NCI-H2107 treated with DMSO at 0.1 percent for 48 hours (cell line): ENCODE measurements around the gene CDY1B.
"Not testable (repeated sequence)": the region's sequence is repeated elsewhere in the genome, so short reads cannot be mapped to it uniquely, and the experiment has no call there.

Experiments
- DNase-seq: peaks from one replicate; lab custom pipeline; 2025; ENCODE audit not compliant: unreplicated experiment; lab: John Stamatoyannopoulos, UW

CDY1B gene, protein sequence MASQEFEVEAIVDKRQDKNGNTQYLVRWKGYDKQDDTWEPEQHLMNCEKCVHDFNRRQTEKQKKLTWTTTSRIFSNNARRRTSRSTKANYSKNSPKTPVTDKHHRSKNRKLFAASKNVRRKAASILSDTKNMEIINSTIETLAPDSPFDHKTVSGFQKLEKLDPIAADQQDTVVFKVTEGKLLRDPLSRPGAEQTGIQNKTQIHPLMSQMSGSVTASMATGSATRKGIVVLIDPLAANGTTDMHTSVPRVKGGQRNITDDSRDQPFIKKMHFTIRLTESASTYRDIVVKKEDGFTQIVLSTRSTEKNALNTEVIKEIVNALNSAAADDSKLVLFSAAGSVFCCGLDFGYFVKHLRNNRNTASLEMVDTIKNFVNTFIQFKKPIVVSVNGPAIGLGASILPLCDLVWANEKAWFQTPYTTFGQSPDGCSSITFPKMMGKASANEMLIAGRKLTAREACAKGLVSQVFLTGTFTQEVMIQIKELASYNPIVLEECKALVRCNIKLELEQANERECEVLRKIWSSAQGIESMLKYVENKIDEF

DNA sequence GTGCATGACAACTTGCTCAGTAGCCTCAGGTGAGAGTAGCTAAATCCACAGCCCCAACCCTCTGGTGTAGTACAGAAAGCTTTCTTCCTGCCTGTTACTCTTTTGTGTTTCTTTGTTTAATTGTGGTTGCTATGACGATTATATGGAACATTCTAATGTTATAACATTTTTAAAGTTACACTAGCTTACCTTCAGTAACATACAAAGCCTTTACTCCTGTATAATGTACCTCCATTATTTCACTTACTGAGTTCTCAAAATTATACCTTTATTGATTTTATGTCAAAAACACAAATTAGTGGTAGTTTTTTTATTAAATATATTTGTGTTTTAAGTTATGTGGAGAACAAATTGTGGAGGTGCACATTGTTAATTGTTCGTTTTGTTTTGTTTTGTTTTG is at the start of gene CDY1B:
Gene CDY1B, minus strand, starts transcription at position 101 of the 400 bp plus-strand sequence. CDS start 331 bp downstream, outside the sequence.
- not testable (repeated sequence) for DNase-seq

DNA sequence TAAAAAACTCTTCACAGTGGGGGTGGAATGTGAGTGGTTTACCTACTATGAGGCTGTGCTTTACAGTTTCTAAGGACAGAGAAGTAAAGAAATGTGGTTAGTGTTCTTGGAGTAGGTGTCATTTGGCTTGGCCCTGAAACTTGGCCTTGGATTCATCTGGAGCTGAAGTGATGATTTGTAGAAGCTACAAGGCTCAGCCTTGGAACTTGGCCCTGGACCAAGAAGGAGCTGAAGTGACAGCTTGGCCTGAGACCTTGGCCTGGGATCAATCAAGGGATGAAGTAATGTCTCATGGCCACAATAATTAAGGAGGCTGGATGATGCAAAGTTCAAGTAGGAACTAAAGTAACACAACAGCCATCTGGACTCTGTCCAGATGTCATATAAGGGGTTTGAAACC is 1.7 kb upstream of the CDY1B start:
- DNase-seq = not testable (repeated sequence)

DNA sequence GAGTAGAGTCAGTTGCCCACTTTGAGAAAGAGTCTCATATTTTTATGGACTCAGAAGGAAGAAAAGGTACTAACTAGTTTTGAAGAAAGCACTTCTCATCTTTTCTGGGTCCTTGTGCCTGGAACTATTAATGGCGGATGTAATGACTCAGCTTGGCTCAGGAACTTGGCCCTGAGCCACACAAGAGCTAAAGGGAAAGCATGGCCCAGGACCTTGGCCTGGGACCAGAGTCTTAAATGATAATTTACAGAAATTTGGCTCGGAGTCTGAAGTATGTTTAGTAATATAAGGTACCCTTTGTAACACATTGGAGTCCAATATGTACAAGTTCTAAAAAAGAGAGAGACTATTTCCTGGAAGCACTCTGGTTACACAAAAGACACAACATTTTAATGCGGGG is 4.6 kb downstream of the CDY1B start:
- not testable (repeated sequence) for DNase-seq

DNA sequence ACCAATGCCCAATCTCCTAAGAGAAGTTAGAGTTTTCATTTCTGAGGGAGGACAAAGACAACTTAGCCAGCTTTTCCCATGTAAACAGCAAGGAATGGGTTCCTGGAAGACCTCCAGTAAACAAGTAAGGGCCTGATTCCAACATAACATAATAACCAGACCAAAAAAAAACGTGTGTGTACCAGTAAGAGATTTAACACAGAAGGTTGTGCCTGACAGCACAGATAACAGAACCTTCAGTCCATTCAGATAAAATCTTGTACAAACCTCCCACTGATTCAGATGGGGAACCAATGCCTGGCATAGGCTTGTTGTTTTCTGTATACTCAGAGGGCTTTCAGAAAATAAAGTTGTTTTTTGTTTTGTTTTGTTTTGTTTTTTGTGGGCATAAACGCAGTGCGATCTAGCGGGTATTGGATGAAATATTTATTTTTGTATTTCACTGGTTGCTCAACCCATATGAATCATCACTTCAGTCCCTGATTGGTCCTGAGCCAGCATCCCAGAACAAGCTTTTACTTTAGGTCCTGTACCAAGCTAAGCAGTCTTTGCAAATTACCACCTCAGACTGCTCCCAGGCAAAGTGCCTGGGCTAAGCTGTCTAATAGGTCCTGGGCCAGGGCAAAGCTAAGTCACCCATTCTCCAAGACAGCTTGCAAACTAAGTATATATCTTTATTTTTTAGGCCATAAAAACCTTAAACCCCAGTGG is 8.7 kb downstream of the CDY1B start:
- not testable (repeated sequence) for DNase-seq

DNA sequence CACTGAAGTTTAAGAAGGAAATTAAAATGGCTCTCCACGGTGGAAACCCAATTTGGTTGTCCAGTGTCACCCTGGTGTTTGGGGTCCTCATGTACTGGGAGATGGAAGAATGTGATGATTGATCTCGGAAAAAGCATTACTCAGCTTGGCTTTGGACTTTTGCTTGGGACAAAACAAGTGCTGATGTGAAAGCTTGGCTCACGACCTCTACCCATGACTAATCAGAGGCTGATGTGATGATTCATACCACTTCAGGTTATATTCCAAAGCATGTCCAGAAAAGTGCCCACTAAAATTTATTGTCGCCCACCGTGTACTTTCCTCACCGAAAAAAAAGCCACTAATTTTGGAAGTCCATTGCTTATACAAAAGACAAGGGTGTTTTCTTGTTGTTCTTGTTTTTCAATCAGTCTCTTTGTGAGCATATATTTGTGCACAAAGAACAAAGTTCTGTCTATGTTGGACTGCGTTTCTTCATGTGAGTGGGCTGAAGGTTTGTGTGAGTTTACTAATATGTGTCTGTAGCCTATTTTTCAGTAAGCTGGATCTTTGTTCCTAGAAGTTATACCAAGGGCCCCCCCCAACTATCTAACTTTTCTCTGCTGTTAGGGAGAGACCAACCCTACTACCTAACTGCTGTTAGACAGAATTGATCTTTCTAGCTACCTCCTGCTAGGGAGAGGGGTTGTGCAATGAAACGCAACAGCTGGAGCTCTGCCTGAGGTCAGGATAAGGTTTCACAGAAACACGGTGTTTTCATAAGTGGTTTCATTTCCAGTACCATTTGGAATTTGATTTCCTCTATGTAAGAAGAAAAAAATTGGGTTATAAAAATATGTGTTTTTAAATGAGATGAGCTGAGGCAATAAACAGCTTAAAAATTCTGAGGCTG is 21.4 kb downstream of the CDY1B start:
- DNase-seq = not testable (repeated sequence)
